K562 (cell line): Measurements from ENCODE around the gene PADI4. TPM values are rescaled to one million over a fixed set of nuclear protein-coding genes. Genes with fewer than 3 reads are reported as not detected.
A peak's percentile ranks its signal among the peaks of the same experiment; 100 is the strongest.

Experiments
- ARID1B ChIP-seq: fragments of 450-650 bp; IDR thresholded peaks from 2 replicates; pipeline ENCODE4 v1.6.1; 2016; ENCODE audit warnings: antibody characterized with exemption, mild to moderate bottlenecking, inconsistent platforms
- BRD9 ChIP-seq: fragments of 450-650 bp; IDR thresholded peaks from 2 replicates; pipeline ENCODE4 v1.6.1; 2018; ENCODE audit warnings: low read depth; ENCODE audit not compliant: partially characterized antibody
- CBX2 ChIP-seq: fragments of 200-600 bp; sonication (generic); IDR thresholded peaks from one replicate; pipeline ENCODE4 v1.6.1; 2012; ENCODE audit warnings: mild to moderate bottlenecking, low read length, inconsistent platforms; ENCODE audit not compliant: insufficient read depth, poor library complexity, severe bottlenecking
- CBX3 ChIP-seq, 2 experiments: IDR thresholded peaks; 1 replicate in 1 of 2; 2 replicates in 1 of 2; pipeline ENCODE4 v1.6.1; 2012; ENCODE audit warnings: inconsistent platforms in 2 of 2, low read length in 2 of 2, borderline replicate concordance in 1 of 2, control low read depth in 1 of 2
- CREB3 ChIP-seq: fragments of 450-650 bp; conservative IDR thresholded peaks from 2 replicates; pipeline ENCODE4 v1.6.1; 2016; ENCODE audit warnings: missing genetic modification characterization, low read depth, mild to moderate bottlenecking, missing compliant biosample characterization, moderate library complexity
- EP400 ChIP-seq: fragments of 450-650 bp; IDR thresholded peaks from 2 replicates; pipeline ENCODE4 v1.6.1; 2017; ENCODE audit warnings: antibody characterized with exemption, mild to moderate bottlenecking, moderate library complexity
- HCFC1 ChIP-seq: IDR thresholded peaks from 2 replicates; pipeline ENCODE4 v1.6.1; 2012; ENCODE audit warnings: low read depth, low read length, improper control_type of control experiment
- HMGN3 ChIP-seq: IDR thresholded peaks from 2 replicates; pipeline ENCODE4 v1.6.1; 2011; ENCODE audit warnings: borderline replicate concordance, low read depth, mild to moderate bottlenecking, mixed read lengths, low read length; ENCODE audit not compliant: insufficient read length; ENCODE audit errors: extremely low read depth
- HOXB6 ChIP-seq: fragments of 250-450 bp; sonication (Bioruptor Pico); IDR thresholded peaks from 2 replicates; pipeline ENCODE4 v1.5.1; 2022; ENCODE audit warnings: mild to moderate bottlenecking, borderline replicate concordance
- ILK ChIP-seq: fragments of 450-650 bp; IDR thresholded peaks from 2 replicates; pipeline ENCODE4 v1.6.1; 2016; ENCODE audit warnings: missing genetic modification characterization, low read depth, mild to moderate bottlenecking, missing compliant biosample characterization, moderate library complexity, borderline replicate concordance
- MAFG ChIP-seq: fragments of 450-650 bp; conservative IDR thresholded peaks from 2 replicates; pipeline ENCODE4 v1.6.1; 2016; ENCODE audit warnings: missing genetic modification characterization, missing compliant biosample characterization
- MBD2 ChIP-seq: sonication (generic); IDR thresholded peaks from 2 replicates; pipeline ENCODE4 v1.6.1; 2016; ENCODE audit warnings: low read depth, borderline replicate concordance
- NR2C1 ChIP-seq, 2 experiments: fragments of 450-650 bp; IDR thresholded peaks; 2 replicates each; pipeline ENCODE4 v1.6.1; 2017; ENCODE audit warnings: mild to moderate bottlenecking in 2 of 2, antibody characterized with exemption in 1 of 2, inconsistent platforms in 1 of 2, missing compliant biosample characterization in 1 of 2, missing genetic modification characterization in 1 of 2
- NR3C1 ChIP-seq: sonication (generic); formaldehyde crosslinking; IDR thresholded peaks from 2 replicates; pipeline ENCODE4 v1.8.1; 2022; ENCODE audit warnings: missing genetic modification reagents
- PHF21A ChIP-seq: fragments of 450-650 bp; IDR thresholded peaks from 2 replicates; pipeline ENCODE4 v1.6.1; 2017; ENCODE audit warnings: low read depth, borderline replicate concordance
- RBM39 ChIP-seq: fragments of 200-400 bp; formaldehyde crosslinking; optimal IDR thresholded peaks from 2 replicates; pipeline ENCODE3; 2018; ENCODE audit warnings: low read depth, low read length
- RUNX1 ChIP-seq: sonication (generic); IDR thresholded peaks from 2 replicates; pipeline ENCODE4 v1.6.1; 2016; ENCODE audit warnings: antibody characterized with exemption, low read depth
- SAP30 ChIP-seq: fragments of 200-600 bp; sonication (generic); IDR thresholded peaks from 2 replicates; pipeline ENCODE4 v1.6.1; 2012; ENCODE audit warnings: borderline replicate concordance, low read depth, mild to moderate bottlenecking, moderate library complexity, low read length, control low read depth, inconsistent platforms; ENCODE audit not compliant: insufficient read depth, poor library complexity, severe bottlenecking
- SREBF1 ChIP-seq: fragments of 150-350 bp; IDR thresholded peaks from 2 replicates; pipeline ENCODE4 v1.6.1; 2014; ENCODE audit warnings: antibody characterized with exemption, low read depth, low read length, borderline replicate concordance
- TEAD1 ChIP-seq, 2 experiments: fragments of 450-650 bp in 1 of 2; sonication (generic) in 1 of 2; formaldehyde crosslinking; IDR thresholded peaks; 2 replicates each; pipeline versions ENCODE4 v1.4.0 to v1.8.0; 2020 to 2022; ENCODE audit warnings: mild to moderate bottlenecking in 2 of 2, missing genetic modification reagents in 1 of 2
- TFAM ChIP-seq: fragments of 250-450 bp; sonication (Bioruptor Pico); conservative IDR thresholded peaks from 2 replicates; pipeline ENCODE4 v1.5.0; 2021; ENCODE audit warnings: mild to moderate bottlenecking, moderate library complexity
- U2AF1 ChIP-seq: fragments of 200-400 bp; formaldehyde crosslinking; optimal IDR thresholded peaks from 2 replicates; pipeline ENCODE3; 2017; ENCODE audit warnings: mild to moderate bottlenecking, low read depth, low read length, moderate library complexity
- ZKSCAN8 ChIP-seq: fragments of 200-800 bp; sonication (Bioruptor generic); IDR thresholded peaks from 2 replicates; pipeline ENCODE4 v1.6.1; 2016; ENCODE audit warnings: missing genetic modification characterization, missing compliant biosample characterization
- ZNF143 ChIP-seq: sonication (generic); formaldehyde crosslinking; IDR thresholded peaks from 2 replicates; pipeline ENCODE4 v1.9.0; 2022; ENCODE audit warnings: mild to moderate bottlenecking, missing genetic modification reagents
- ZNF436 ChIP-seq: fragments of 250-450, 450-650 bp; sonication (Bioruptor Pico); formaldehyde crosslinking; IDR thresholded peaks from 2 replicates; pipeline ENCODE4 v1.7.0; 2020; ENCODE audit warnings: mild to moderate bottlenecking
- ZNF586 ChIP-seq: fragments of 450-650 bp; formaldehyde crosslinking; conservative IDR thresholded peaks from 2 replicates; pipeline ENCODE4 v1.4.0; 2020; ENCODE audit warnings: mild to moderate bottlenecking, moderate library complexity
- polyA plus RNA-seq, 8 experiments: library from polyadenylated mRNA; depleted of rRNA in 4 of 8; stranded (reverse) in 5 of 8; unstranded in 3 of 8; fragments of >200 nt; fragmentation: Nextera tagmentation in 2 of 8; fragmentation: Illumina TruSeq in 1 of 8; extraction: Ambion mirVana in 2 of 8; extraction: Trizol in 1 of 8; gene quantifications; 2 replicates each; pipeline versions ENCODE4 v1.2.1 to v1.2.3, GENCODE V29; 2011 to 2014; ENCODE audit warnings: inconsistent platforms in 1 of 8, missing spikeins in 1 of 8
- total RNA-seq, 7 experiments: library from RNA; depleted of rRNA in 6 of 7; stranded (reverse); fragments of >200 nt in 6 of 7; fragmentation: Illumina TruSeq in 2 of 7; extraction: Trizol in 2 of 7; gene quantifications; 2 replicates each; pipeline versions ENCODE4 v1.2.1 to v1.2.3, GENCODE V29; 2011 to 2021; ENCODE audit warnings: low replicate concordance in 1 of 7

Gene PADI4
- total and polyA plus RNA-seq, 9 of the 15 experiments (the other 6 are each of a cell fraction or from before 2014, with no cell fraction given), result 0.22 to 0.33 TPM; not detected in 7

DNA sequence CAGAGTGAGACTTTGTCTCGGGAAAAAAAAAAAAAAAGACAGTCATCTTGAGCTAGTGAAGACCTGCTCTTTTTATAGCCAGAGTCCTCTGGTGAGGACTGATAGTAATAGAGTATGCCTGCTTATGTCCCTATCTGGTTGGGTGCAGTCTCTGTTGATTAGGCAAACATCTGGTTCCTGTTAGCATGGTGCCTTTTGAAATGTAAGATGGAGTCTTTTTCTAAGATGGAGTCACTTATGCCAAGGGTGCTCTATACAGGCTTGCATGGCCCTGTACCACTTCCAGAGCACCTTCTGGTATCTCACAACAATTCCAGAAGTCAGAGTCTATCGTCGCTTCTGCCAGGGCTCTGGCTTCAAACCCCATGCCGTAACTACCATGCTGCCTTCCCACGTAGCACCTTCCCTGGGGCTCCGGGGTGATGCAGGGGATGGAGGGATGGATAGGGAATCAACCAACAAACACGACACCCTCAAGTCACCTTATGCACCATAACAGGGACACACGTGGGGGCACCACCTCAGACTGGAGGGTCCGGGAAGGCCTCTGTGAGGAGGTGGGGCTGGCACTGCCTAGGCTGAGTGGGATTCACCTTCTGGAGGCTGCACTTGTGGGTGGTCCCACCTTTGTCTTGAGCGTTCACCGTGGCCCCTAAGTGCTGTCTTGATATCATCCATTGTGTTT, 52.4 kb downstream of the PADI4 start (continued):
- TF ChIP-seq CREB3 (tag), result peak; percentile 100
- TF ChIP-seq EP400, result no peak
- TF ChIP-seq ARID1B, result peak; percentile 95
- TF ChIP-seq BRD9, result no peak
- no peak for TF ChIP-seq NR3C1 (CRISPR knock-in tag)
- no peak for TF ChIP-seq SAP30
- TF ChIP-seq ILK (tag), result peak; percentile 95
- no peak for TF ChIP-seq HMGN3
- TF ChIP-seq ZNF586, result peak; percentile 97
- TF ChIP-seq U2AF1, result no peak
- TF ChIP-seq MBD2, result peak; percentile 28; the same call in 1 of the 2 replicates
- TF ChIP-seq ZKSCAN8, result peak; percentile 99
- no peak for TF ChIP-seq HCFC1
- peak; percentile 77 for TF ChIP-seq ZNF436
- TF ChIP-seq PHF21A, result no peak
- 0 out of 2 replicates have a peak, but pooled peaks have one; percentile 29 for TF ChIP-seq NR2C1 (IDR thresholded peaks at IDR 0.05)
- peak; percentile 98 for TF ChIP-seq NR2C1 (tag; IDR thresholded peaks at IDR 0.05)
- no peak for TF ChIP-seq CBX3 (IDR thresholded peaks at IDR 0.05; ENCODE audit: borderline replicate concordance in 1 of 2, low read length in 2 of 2)
- no peak for TF ChIP-seq ZNF143
- TF ChIP-seq HOXB6, result peak; percentile 90; the same call in 1 of the 2 replicates
- peak in 1 of 2 experiments; percentile 100; a peak in 2 of 4 replicates for TF ChIP-seq TEAD1 (CRISPR knock-in tag; IDR thresholded peaks at IDR 0.05)
- no peak for TF ChIP-seq TFAM (CRISPR knock-in tag)
- no peak for TF ChIP-seq SREBF1
- no peak for TF ChIP-seq CBX2
- no peak for TF ChIP-seq RBM39
- TF ChIP-seq MAFG (tag), result peak; percentile 91
- no peak for TF ChIP-seq RUNX1
